Rectal smooth muscle tissue (tissue), 1 donor: Measurements from ENCODE around the gene GNS.
"Not testable (repeated sequence)": the region's sequence is repeated elsewhere in the genome, so short reads cannot be mapped to it uniquely, and the experiment has no call there.

Experiments
- H3K27ac ChIP-seq: one replicate; pipeline ENCODE4 v1.7.0; 2013; ENCODE audit warnings: low read depth, low read length, inconsistent platforms
- H3K27me3 ChIP-seq: one replicate; pipeline ENCODE4 v1.7.0; 2013; ENCODE audit warnings: low read length; ENCODE audit not compliant: control insufficient read depth, insufficient read depth
- H3K36me3 ChIP-seq: one replicate; pipeline ENCODE4 v1.7.0; 2013; ENCODE audit warnings: low read length; ENCODE audit not compliant: control insufficient read depth, insufficient read depth
- H3K4me1 ChIP-seq: one replicate; pipeline ENCODE4 v1.7.0; 2013; ENCODE audit warnings: low read length; ENCODE audit not compliant: control insufficient read depth, insufficient read depth
- H3K4me3 ChIP-seq: one replicate; pipeline ENCODE4 v1.7.0; 2013; ENCODE audit warnings: low read length
- H3K9ac ChIP-seq: one replicate; pipeline ENCODE4 v1.7.0; 2013; ENCODE audit warnings: low read length

GNS gene

GRCh38 chr12:64759035-64759894, at the start of gene GNS:
TSS of gene GNS (minus strand) at chr12:64759406. CDS start at chr12:64759276, 130 bp downstream.
- Histone ChIP-seq H3K4me1 (peaks cover 2% of the 10 kb centered on the region), H3K4me3 (peak within 1 kb of the TSS; percentile 82), H3K36me3 (no peaks in the 10 kb centered on the region), H3K27me3 (no peaks in the 10 kb centered on the region), H3K27ac (peak within 1 kb of the TSS; percentile 88), H3K9ac (peak within 1 kb of the TSS; percentile 59)

GRCh38 chr12:64808110-64808509, 48.9 kb upstream of the GNS start:
- Histone ChIP-seq H3K36me3 (no peaks in the 10 kb centered on the region), H3K9ac (no peak overlapping the region), H3K27me3 (no peaks in the 10 kb centered on the region), H3K4me1 (no peaks in the 10 kb centered on the region), H3K27ac (no peak overlapping the region), H3K4me3 (no peak overlapping the region)

GRCh38 chr12:64806593-64807460, 47.6 kb upstream of the GNS start:
- no peaks in the 10 kb centered on the region for H3K36me3 ChIP-seq
- no peak overlapping the region for H3K4me3 ChIP-seq
- no peaks in the 10 kb centered on the region for H3K4me1 ChIP-seq
- no peak overlapping the region for H3K9ac ChIP-seq
- H3K27ac ChIP-seq: no peak overlapping the region
- H3K27me3 ChIP-seq: no peaks in the 10 kb centered on the region

GRCh38 chr12:64806173-64806572, 47.0 kb upstream of the GNS start:
- Histone ChIP-seq H3K4me1 (no peaks in the 10 kb centered on the region), H3K36me3 (no peaks in the 10 kb centered on the region), H3K27ac (no peak overlapping the region), H3K4me3 (no peak overlapping the region), H3K9ac (no peak overlapping the region), H3K27me3 (no peaks in the 10 kb centered on the region)

GRCh38 chr12:64802180-64802775, 43.1 kb upstream of the GNS start:
- H3K9ac ChIP-seq, H3K27ac ChIP-seq, H3K4me3 ChIP-seq, H3K27me3 ChIP-seq, H3K4me1 ChIP-seq, H3K36me3 ChIP-seq: not testable (repeated sequence)

GRCh38 chr12:64801381-64801780, 42.2 kb upstream of the GNS start:
- Histone ChIP-seq H3K4me3 (no peak overlapping the region), H3K4me1 (no peaks in the 10 kb centered on the region), H3K9ac (no peak overlapping the region), H3K36me3 (no peaks in the 10 kb centered on the region), H3K27me3 (no peaks in the 10 kb centered on the region), H3K27ac (no peak overlapping the region)

- no peaks in the 10 kb centered on the region for H3K36me3 ChIP-seq
- H3K4me1 ChIP-seq: no peaks in the 10 kb centered on the region
- no peaks in the 10 kb centered on the region for H3K27me3 ChIP-seq
- H3K27ac ChIP-seq: no peak overlapping the region
- no peak overlapping the region for H3K9ac ChIP-seq
- no peak overlapping the region for H3K4me3 ChIP-seq
Measured at GRCh38 chr12:64800640-64801039, 41.4 kb upstream of the GNS start.

GRCh38 chr12:64798165-64798564, 39.0 kb upstream of the GNS start:
- no peak overlapping the region for H3K27ac ChIP-seq

GRCh38 chr12:64797156-64797555, 38.0 kb upstream of the GNS start:
- Histone ChIP-seq H3K4me3 (no peak overlapping the region), H3K36me3 (no peaks in the 10 kb centered on the region), H3K9ac (no peak overlapping the region), H3K27me3 (no peaks in the 10 kb centered on the region), H3K27ac (no peak overlapping the region), H3K4me1 (no peaks in the 10 kb centered on the region)

More at GRCh38 chr12:64798165-64798564, 39.0 kb upstream of the GNS start:
- no peak overlapping the region for H3K9ac ChIP-seq
- H3K27me3 ChIP-seq: no peaks in the 10 kb centered on the region
- no peaks in the 10 kb centered on the region for H3K36me3 ChIP-seq
- no peak overlapping the region for H3K4me3 ChIP-seq
- H3K4me1 ChIP-seq: no peaks in the 10 kb centered on the region

GRCh38 chr12:64796205-64796845, 37.1 kb upstream of the GNS start:
- H3K4me1 ChIP-seq: no peaks in the 10 kb centered on the region
- no peak overlapping the region for H3K27ac ChIP-seq
- H3K27me3 ChIP-seq: no peaks in the 10 kb centered on the region
- no peak overlapping the region for H3K9ac ChIP-seq
- H3K36me3 ChIP-seq: no peaks in the 10 kb centered on the region
- H3K4me3 ChIP-seq: no peak overlapping the region

- Histone ChIP-seq H3K4me1 (no peaks in the 10 kb centered on the region), H3K27ac (no peak overlapping the region), H3K36me3 (no peaks in the 10 kb centered on the region), H3K9ac (no peak overlapping the region), H3K27me3 (no peaks in the 10 kb centered on the region), H3K4me3 (no peak overlapping the region)
Measured at GRCh38 chr12:64794305-64794704, 35.1 kb upstream of the GNS start.

GRCh38 chr12:64793610-64794009, 34.4 kb upstream of the GNS start:
- Histone ChIP-seq H3K36me3 (no peaks in the 10 kb centered on the region), H3K4me1 (no peaks in the 10 kb centered on the region), H3K27me3 (no peaks in the 10 kb centered on the region), H3K4me3 (no peak overlapping the region), H3K9ac (no peak overlapping the region), H3K27ac (no peak overlapping the region)
